22Rv1 (cell line): Measurements from ENCODE around the gene TTBK1.

Experiments used
- ZFX ChIP-seq: fragments of 450-650 bp; IDR thresholded peaks from 2 replicates; pipeline ENCODE4 v1.6.1; 2017; ENCODE audit warnings: antibody characterized with exemption, borderline replicate concordance
- TF ChIP-seq, protein P1 (sequence below): fragments of 450-650 bp; IDR thresholded peaks from 2 replicates; pipeline ENCODE4 v1.5.1; 2017; ENCODE audit warnings: mild to moderate bottlenecking

DNA sequence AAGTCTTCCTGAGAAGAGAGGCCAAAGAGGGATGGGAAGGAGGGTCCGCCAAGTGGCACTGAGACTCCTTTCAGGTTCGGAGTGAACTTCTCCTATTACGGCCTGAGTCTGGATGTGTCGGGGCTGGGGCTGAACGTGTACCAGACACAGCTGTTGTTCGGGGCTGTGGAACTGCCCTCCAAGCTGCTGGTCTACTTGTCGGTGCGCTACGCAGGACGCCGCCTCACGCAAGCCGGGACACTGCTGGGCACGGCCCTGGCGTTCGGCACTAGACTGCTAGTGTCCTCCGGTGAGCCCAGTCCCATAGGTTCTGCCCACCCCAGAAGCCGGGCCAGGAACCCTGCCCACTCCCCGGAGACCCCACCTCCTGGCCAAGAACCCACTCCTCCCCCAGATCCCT, 58.8 kb downstream of the TTBK1 start:
- TF ChIP-seq, protein P1, sequence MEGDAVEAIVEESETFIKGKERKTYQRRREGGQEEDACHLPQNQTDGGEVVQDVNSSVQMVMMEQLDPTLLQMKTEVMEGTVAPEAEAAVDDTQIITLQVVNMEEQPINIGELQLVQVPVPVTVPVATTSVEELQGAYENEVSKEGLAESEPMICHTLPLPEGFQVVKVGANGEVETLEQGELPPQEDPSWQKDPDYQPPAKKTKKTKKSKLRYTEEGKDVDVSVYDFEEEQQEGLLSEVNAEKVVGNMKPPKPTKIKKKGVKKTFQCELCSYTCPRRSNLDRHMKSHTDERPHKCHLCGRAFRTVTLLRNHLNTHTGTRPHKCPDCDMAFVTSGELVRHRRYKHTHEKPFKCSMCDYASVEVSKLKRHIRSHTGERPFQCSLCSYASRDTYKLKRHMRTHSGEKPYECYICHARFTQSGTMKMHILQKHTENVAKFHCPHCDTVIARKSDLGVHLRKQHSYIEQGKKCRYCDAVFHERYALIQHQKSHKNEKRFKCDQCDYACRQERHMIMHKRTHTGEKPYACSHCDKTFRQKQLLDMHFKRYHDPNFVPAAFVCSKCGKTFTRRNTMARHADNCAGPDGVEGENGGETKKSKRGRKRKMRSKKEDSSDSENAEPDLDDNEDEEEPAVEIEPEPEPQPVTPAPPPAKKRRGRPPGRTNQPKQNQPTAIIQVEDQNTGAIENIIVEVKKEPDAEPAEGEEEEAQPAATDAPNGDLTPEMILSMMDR, result no peak
- TF ChIP-seq ZFX, result no peak
